ENCODE results near the gene HLA-DOA. TPM values are rescaled to one million over a fixed set of nuclear protein-coding genes. Genes with fewer than 3 reads are reported as not detected.
A peak's percentile ranks its signal among the peaks of the same experiment; 100 is the strongest.

HLA-DOA gene
- total and polyA plus RNA-seq, 2 of the 8 experiments (the other 6 are each of a cell fraction or from before 2014, with no cell fraction given), result 23.7 to 89.0 TPM

GRCh38 chr6:32968867-32969684 is 40.3 kb downstream of the HLA-DOA start (continued):
- TF ChIP-seq RNF2 (IDR thresholded peaks at IDR 0.05; ENCODE audit: borderline replicate concordance, low read depth, low read length, missing control alignments, poor library complexity, severe bottlenecking), result no peak
- TF ChIP-seq POLR2A (IDR thresholded peaks at IDR 0.05; ENCODE audit: control extremely low read depth in 1 of 2, low read depth in 2 of 2, low read length in 2 of 2), result peak in 1 of 2 experiments; percentile 80; a peak in 2 of 3 replicates
- TF ChIP-seq CREB1 (IDR thresholded peaks at IDR 0.05), result peak; percentile 5; the same call in 1 of the 2 replicates
- TF ChIP-seq RXRA (IDR thresholded peaks at IDR 0.05; ENCODE audit: insufficient read depth, low read depth, low read length), result no peak
- no peak for TF ChIP-seq RAD21 (IDR thresholded peaks at IDR 0.05 in 1 of 2, conservative IDR thresholded peaks at IDR 0.05 in 1 of 2; ENCODE audit: low read depth in 2 of 2, low read length in 2 of 2)
- no peak for TF ChIP-seq CEBPB (IDR thresholded peaks at IDR 0.05; ENCODE audit: low read depth, low read length)
- peak; percentile 54; the same call in 1 of the 2 replicates for TF ChIP-seq ATF3 (IDR thresholded peaks at IDR 0.05; ENCODE audit: insufficient read depth, low read depth, low read length)
- TF ChIP-seq RFX5 (IDR thresholded peaks at IDR 0.05; ENCODE audit: borderline replicate concordance, low read depth, low read length), result no peak
- no peak for TF ChIP-seq MAFK (IDR thresholded peaks at IDR 0.05; ENCODE audit: low read depth, low read length)
- TF ChIP-seq CBX5 (IDR thresholded peaks at IDR 0.05; ENCODE audit: low read depth, low read length), result no peak
- no peak; the same call in 1 of the 2 replicates for TF ChIP-seq CHD2 (IDR thresholded peaks at IDR 0.05; ENCODE audit: low read length)
- TF ChIP-seq SIN3A (conservative IDR thresholded peaks at IDR 0.05 in 1 of 2, IDR thresholded peaks at IDR 0.05 in 1 of 2; ENCODE audit: low read depth in 1 of 2, low read length in 2 of 2), result 0 out of 4 replicates have a peak, but pooled peaks have one; percentile 42 to 57
- no peak; the same call in 1 of the 2 replicates for TF ChIP-seq SP4 (IDR thresholded peaks at IDR 0.05; ENCODE audit: low read length)
- TF ChIP-seq ATF2 (IDR thresholded peaks at IDR 0.05; ENCODE audit: low read length), result no peak; the same call in 1 of the 2 replicates
- no peak for TF ChIP-seq SUZ12 (IDR thresholded peaks at IDR 0.05; ENCODE audit: low read length)
- no peak for TF ChIP-seq JUN (IDR thresholded peaks at IDR 0.05; ENCODE audit: low read depth, low read length)
- TF ChIP-seq PHF8 (conservative IDR thresholded peaks at IDR 0.05; ENCODE audit: low read depth, low read length), result peak; percentile 51
- TF ChIP-seq SP2 (IDR thresholded peaks at IDR 0.05; ENCODE audit: low read length), result no peak
- peak; percentile 55 for TF ChIP-seq SIRT6 (IDR thresholded peaks at IDR 0.05; ENCODE audit: low read length)
- TF ChIP-seq ASH2L (IDR thresholded peaks at IDR 0.05; ENCODE audit: low read length), result no peak

All from H1 (cell line).